Cardiac fibroblast (primary cell): ENCODE results near the gene GRK3.
"Not testable (repeated sequence)": the region's sequence is repeated elsewhere in the genome, so short reads cannot be mapped to it uniquely, and the experiment has no call there.

Experiments
- DNase-seq, 2 donors: peaks; one replicate each; pipeline versions ENCODE4 v3.0.0 to v3.0.0-alpha.2; 2010; ENCODE audit warnings: low read depth in 2 of 2
- H3K4me3 ChIP-seq, 2 donors: replicated peaks in 1 of 2; 1 replicate in 1 of 2; 2 replicates in 1 of 2; pipeline ENCODE4 v1.5.1; 2011; ENCODE audit warnings: low read depth in 2 of 2, low read length in 2 of 2, mild to moderate bottlenecking in 2 of 2, moderate library complexity in 1 of 2
- CTCF ChIP-seq: IDR thresholded peaks from one replicate; pipeline ENCODE4 v1.5.1; 2011; ENCODE audit warnings: low read depth, mild to moderate bottlenecking, low read length, inconsistent platforms

The GRK3 gene

GRCh38 chr22:25545146-25545545 is 19.3 kb upstream of the GRK3 start:
- no peak for DNase-seq
- TF ChIP-seq CTCF: no peak
- no peak overlapping the region for H3K4me3 ChIP-seq

- DNase-seq: no peak
- no peak for TF ChIP-seq CTCF
- H3K4me3 ChIP-seq: no peak overlapping the region
Measured at GRCh38 chr22:25545672-25546071, 18.8 kb upstream of the GRK3 start.

GRCh38 chr22:25546242-25546641 is 18.2 kb upstream of the GRK3 start:
- H3K4me3 ChIP-seq: no peak overlapping the region
- no peak for DNase-seq
- no peak for TF ChIP-seq CTCF

- no peak overlapping the region for H3K4me3 ChIP-seq
- DNase-seq: no peak
- TF ChIP-seq CTCF: no peak
Measured at GRCh38 chr22:25546751-25547150, 17.7 kb upstream of the GRK3 start.

- H3K4me3 ChIP-seq: no peak overlapping the region
- TF ChIP-seq CTCF: no peak
- DNase-seq: no peak
Measured at GRCh38 chr22:25548866-25549464, 15.5 kb upstream of the GRK3 start.

- DNase-seq: no peak
- no peak overlapping the region for H3K4me3 ChIP-seq
- no peak for TF ChIP-seq CTCF
Measured at GRCh38 chr22:25551396-25551795, 13.1 kb upstream of the GRK3 start.

- H3K4me3 ChIP-seq: not testable (repeated sequence)
- DNase-seq: peak; percentile 56 to 63
Measured at GRCh38 chr22:25552405-25552804, 12.1 kb upstream of the GRK3 start.
